BLaER1 treated with 17β-estradiol and CSF1 and Interleukin-3, amounts not matched to agents 10 nM and 100 nM (cell line): ENCODE measurements around the gene AIF1L.
"Not testable (repeated sequence)": the region's sequence is repeated elsewhere in the genome, so short reads cannot be mapped to it uniquely, and the experiment has no call there.

ENCODE experiments used
- H3K27ac ChIP-seq, 11 experiments: shearing (Covaris generic); formaldehyde crosslinking; 2 replicates each; pipeline ENCODE4 v1.8.1; 2022
- H3K27me3 ChIP-seq, 11 experiments: shearing (Covaris generic); formaldehyde crosslinking; 2 replicates each; pipeline ENCODE4 v1.8.1; 2022
- H3K36me3 ChIP-seq, 11 experiments: shearing (Covaris generic); formaldehyde crosslinking; 2 replicates each; pipeline ENCODE4 v1.8.1; 2022
- H3K4me1 ChIP-seq, 10 experiments: shearing (Covaris generic); formaldehyde crosslinking; 2 replicates each; pipeline ENCODE4 v1.8.1; 2022
- H3K4me2 ChIP-seq, 11 experiments: shearing (Covaris generic); formaldehyde crosslinking; 2 replicates each; pipeline ENCODE4 v1.8.1; 2022
- H3K4me3 ChIP-seq, 10 experiments: shearing (Covaris generic); formaldehyde crosslinking; 2 replicates each; pipeline ENCODE4 v1.8.1; 2022
- H3K9ac ChIP-seq, 11 experiments: shearing (Covaris generic); formaldehyde crosslinking; 2 replicates each; pipeline ENCODE4 v1.8.1; 2022
- H3K9me3 ChIP-seq, 11 experiments: shearing (Covaris generic); formaldehyde crosslinking; replicated peaks in 1 of 11; 2 replicates each; pipeline ENCODE4 v1.8.1; 2022
- H4K20me1 ChIP-seq, 11 experiments: shearing (Covaris generic); formaldehyde crosslinking; 2 replicates each; pipeline ENCODE4 v1.8.1; 2022
- Cebpa-rat ChIP-seq, 11 experiments: shearing (Covaris generic); IDR thresholded peaks; 2 replicates each; pipeline ENCODE4 v1.8.1; 2022

Gene AIF1L

DNA sequence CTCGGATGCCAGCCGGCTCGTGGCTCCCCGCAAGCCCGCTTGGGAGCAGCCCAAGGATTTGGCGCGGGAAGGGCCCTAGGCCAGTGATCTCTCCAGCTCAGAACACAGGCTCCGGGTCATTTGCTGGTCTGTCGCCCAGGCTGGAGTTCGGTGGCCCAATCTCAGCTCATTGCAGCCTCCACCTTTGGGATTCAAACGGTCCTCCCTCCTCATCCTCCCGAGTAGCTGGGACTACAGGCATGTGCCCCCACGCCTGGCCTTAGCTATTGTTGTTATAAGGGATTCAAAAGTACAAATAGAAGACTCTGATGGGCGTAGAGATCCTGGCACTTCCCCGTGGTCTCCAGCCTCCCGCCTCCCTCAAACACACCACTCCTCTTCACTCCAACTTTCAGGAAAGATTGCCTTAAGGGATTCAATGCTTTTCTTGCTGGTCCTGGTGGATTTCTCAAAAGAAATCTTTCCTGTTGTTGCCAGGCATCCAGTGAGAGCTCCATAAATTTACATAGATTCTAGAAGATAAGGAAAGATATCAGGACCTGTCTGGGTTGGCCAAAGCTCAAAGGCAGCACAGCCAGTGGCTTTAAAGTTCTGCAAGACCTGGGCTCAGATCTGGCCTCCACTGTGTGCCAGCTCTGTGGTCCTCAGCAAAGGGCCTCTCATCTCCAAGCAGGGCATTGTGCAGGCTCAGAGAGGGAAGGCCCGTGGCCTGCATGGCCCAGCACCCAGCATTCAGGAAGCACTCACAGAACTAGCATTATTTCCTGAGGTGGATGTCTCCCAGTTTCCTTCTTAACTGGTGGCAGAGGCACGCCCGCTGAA, 1.0 kb downstream of the AIF1L start:
- Histone ChIP-seq H3K4me2 (peak overlapping the region; percentile 92 to 100 (median 99)), H3K27ac (peak overlapping the region in 1 of 11 experiments; percentile 31; a peak in 1 of 22 replicates), H3K4me3 (peak overlapping the region; percentile 56 to 78 (median 70)), H3K9me3 (no peaks in the 10 kb centered on the region), H3K9ac (peak overlapping the region in 9 of 11 experiments; percentile 44 to 81 (median 72); a peak in 14 of 22 replicates), H3K36me3 (no peaks in the 10 kb centered on the region), H3K4me1 (peaks cover 17 to 62% (median 56%) of the 10 kb centered on the region in 10 experiments; a peak in 19 of 20 replicates), H4K20me1 (peaks cover 0 to 36% (median 0%) of the 10 kb centered on the region in 11 experiments; a peak in 6 of 22 replicates), H3K27me3 (peaks cover 37 to 52% (median 42%) of the 10 kb centered on the region in 11 experiments)
- TF ChIP-seq Cebpa-rat (IDR thresholded peaks at IDR 0.05), result no peak

DNA sequence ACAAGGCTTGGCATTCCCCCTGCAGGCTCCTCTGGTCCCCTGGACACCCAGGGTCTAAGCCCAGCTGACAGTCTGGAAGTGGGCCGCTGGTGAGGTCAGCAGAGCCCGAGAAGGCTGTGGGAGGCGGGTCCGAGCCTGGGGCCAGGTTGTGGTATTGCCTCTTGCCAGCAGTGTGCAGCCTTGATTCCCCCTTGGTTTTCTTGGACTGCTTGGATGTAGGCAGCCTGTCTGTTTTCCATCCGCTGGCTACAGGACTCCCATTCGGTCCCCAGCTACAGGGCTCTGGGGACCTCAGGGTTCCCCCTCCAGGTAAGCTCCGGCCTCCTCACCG, 1.6 kb downstream of the AIF1L start:
- peak overlapping the region; percentile 27 to 100 (median 99); a peak in 20 of 22 replicates for H3K4me2 ChIP-seq
- H3K9ac ChIP-seq, result peak overlapping the region in 5 of 11 experiments; percentile 18 to 52 (median 45); a peak in 5 of 22 replicates
- no peaks in the 10 kb centered on the region for H3K9me3 ChIP-seq
- peaks cover 37 to 52% (median 42%) of the 10 kb centered on the region in 11 experiments for H3K27me3 ChIP-seq
- no peaks in the 10 kb centered on the region for H3K36me3 ChIP-seq
- H3K4me1 ChIP-seq, result peaks cover 17 to 68% (median 58%) of the 10 kb centered on the region in 10 experiments; a peak in 19 of 20 replicates
- no peak overlapping the region for H3K27ac ChIP-seq
- H3K4me3 ChIP-seq, result peak overlapping the region in 2 of 10 experiments; percentile 32 to 75; a peak in 1 of 20 replicates
- TF ChIP-seq Cebpa-rat (IDR thresholded peaks at IDR 0.05), result no peak
- peaks cover 0 to 36% (median 0%) of the 10 kb centered on the region in 11 experiments; a peak in 6 of 22 replicates for H4K20me1 ChIP-seq

DNA sequence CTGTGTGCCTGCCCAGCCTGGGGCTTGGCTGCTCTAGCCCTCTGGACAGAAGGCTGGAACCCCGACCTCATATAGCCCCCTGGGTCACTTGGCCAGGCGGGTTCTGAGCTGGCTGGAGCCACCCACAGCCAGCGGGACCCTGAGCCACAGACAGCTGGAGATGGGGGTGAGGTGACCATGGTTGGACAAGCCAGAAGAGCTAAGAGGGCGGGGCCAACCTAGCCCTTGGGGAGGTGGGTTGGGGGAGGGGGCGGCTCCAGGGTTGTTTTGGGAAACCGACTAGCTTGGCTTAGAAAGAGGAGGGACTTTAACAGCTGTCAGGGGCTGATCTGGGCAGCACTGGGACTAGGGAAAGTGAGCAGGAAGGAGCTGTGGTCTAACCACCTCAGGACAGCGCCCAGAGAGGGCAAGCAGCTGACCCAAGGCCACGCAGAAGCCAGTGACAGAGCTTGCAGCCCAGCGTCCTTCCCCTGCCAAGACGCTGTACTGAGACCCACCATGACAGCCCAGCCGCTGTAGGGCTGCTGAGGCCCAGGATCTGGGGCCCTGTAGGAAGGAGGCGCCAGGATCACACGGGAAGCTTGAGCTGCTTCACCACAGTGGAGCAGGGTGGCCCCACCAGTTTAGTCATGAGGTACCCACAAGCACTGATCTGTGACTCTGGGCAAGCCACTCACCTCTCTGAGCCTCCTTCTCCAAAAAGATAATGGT, 2.2 kb downstream of the AIF1L start:
- H3K27me3 ChIP-seq, result peaks cover 37 to 52% (median 42%) of the 10 kb centered on the region in 11 experiments
- H3K36me3 ChIP-seq, result no peaks in the 10 kb centered on the region
- TF ChIP-seq Cebpa-rat (IDR thresholded peaks at IDR 0.05), result no peak
- peak overlapping the region in 2 of 10 experiments; percentile 32 to 75; a peak in 2 of 20 replicates for H3K4me3 ChIP-seq
- H3K4me1 ChIP-seq, result peaks cover 17 to 75% (median 62%) of the 10 kb centered on the region in 10 experiments; a peak in 19 of 20 replicates
- peak overlapping the region; percentile 27 to 100 (median 99) for H3K4me2 ChIP-seq
- peak overlapping the region in 4 of 11 experiments; percentile 2 to 46 (median 24); a peak in 4 of 22 replicates for H3K27ac ChIP-seq
- H4K20me1 ChIP-seq, result peaks cover 0 to 36% (median 0%) of the 10 kb centered on the region in 11 experiments; a peak in 6 of 22 replicates
- no peaks in the 10 kb centered on the region for H3K9me3 ChIP-seq
- H3K9ac ChIP-seq, result peak overlapping the region in 6 of 11 experiments; percentile 18 to 56 (median 38); a peak in 10 of 22 replicates

DNA sequence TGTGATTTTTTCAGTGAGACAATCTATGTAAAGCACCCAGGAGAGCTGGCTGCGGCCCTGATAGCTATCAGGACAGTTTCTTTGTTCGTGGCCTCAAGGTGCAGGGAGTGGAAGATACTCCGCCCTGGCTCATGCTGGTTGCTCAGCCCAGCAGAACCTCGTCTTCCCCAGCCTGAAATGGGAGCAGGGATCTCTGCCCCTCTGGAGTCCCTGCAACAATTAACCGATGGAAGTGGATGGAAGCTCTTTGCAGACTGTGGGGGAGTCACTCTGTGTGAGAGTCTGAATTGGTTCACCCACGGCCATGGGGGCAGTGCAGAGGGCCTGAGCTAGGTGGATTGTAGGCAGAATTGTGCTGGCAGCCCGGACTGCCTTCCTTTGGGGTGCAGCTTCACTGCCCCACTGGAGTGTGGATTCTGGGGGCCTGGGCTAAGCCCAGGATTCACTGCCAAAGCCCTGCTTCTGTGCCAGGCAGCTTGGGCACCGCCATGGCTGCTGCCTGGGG, 2.8 kb downstream of the AIF1L start:
- H4K20me1 ChIP-seq, result peaks cover 0 to 36% (median 0%) of the 10 kb centered on the region in 11 experiments; a peak in 6 of 22 replicates

DNA sequence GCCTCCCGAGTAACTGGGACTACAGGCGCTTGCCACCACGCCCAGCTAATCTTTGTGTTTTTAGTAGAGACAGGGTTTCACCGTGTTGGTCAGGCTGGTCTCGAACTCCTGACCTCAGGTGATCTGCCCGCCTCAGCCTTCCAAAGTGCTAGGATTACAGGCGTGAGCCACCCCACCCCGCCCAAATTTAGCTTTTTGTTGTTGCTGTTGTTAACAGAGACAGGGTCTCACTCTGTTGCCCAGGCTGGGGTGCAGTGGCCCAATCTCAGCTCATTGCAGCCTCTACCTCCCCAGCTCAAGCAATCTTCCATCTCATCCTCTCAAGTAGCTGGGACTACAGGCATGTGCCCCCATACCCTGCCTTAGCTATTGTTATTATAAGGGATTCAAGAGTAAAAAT, 3.5 kb downstream of the AIF1L start:
- not testable (repeated sequence) for H3K4me3 ChIP-seq, H3K36me3 ChIP-seq, H3K9me3 ChIP-seq
- Histone ChIP-seq H3K4me2 (peak overlapping the region; percentile 29 to 100 (median 99)), H3K27me3 (peaks cover 33 to 41% (median 35%) of the 10 kb centered on the region in 11 experiments), H3K27ac (peak overlapping the region in 2 of 11 experiments; percentile 31 to 44; a peak in 1 of 22 replicates), H3K4me1 (peaks cover 17 to 87% (median 70%) of the 10 kb centered on the region in 10 experiments; a peak in 19 of 20 replicates), H3K9ac (peak overlapping the region in 7 of 11 experiments; percentile 3 to 49 (median 22); a peak in 8 of 22 replicates), H4K20me1 (peaks cover 0 to 29% (median 0%) of the 10 kb centered on the region in 11 experiments; a peak in 6 of 22 replicates)

More for the DNA sequence above, 2.8 kb downstream of the AIF1L start:
- Histone ChIP-seq H3K4me2 (peak overlapping the region; percentile 27 to 100 (median 99); a peak in 21 of 22 replicates), H3K9ac (peak overlapping the region in 6 of 11 experiments; percentile 18 to 56 (median 38); a peak in 9 of 22 replicates), H3K4me1 (peaks cover 17 to 81% (median 68%) of the 10 kb centered on the region in 10 experiments; a peak in 19 of 20 replicates), H3K27ac (peak overlapping the region in 2 of 11 experiments; percentile 44 to 46; a peak in 2 of 22 replicates), H3K9me3 (no peaks in the 10 kb centered on the region), H3K4me3 (no peak overlapping the region; a peak in 1 of 20 replicates), H3K36me3 (no peaks in the 10 kb centered on the region), H3K27me3 (peaks cover 37 to 47% (median 41%) of the 10 kb centered on the region in 11 experiments)
- no peak for TF ChIP-seq Cebpa-rat (IDR thresholded peaks at IDR 0.05)

DNA sequence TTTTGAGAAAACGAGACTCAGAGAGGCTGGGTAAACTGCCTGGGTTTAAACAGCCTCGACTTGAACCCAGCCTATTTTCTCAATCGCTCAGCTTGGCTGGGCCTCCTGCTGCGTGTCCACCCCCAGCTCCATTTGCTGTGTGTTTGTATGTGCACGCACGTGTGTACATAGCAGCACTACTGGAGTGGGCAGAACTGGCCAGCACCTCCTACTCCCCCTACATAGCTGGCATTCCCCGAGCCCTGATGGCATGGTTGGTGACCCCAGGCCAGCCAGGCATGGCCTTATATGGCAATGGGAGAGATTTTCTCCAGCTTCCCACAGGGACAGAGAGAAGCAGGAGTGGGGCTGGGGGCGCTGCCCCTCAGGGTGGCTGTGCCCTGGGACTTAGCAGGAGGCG, 4.1 kb downstream of the AIF1L start:
- Histone ChIP-seq H3K4me1 (peaks cover 17 to 87% (median 70%) of the 10 kb centered on the region in 10 experiments; a peak in 19 of 20 replicates), H3K36me3 (no peaks in the 10 kb centered on the region), H3K4me3 (no peak overlapping the region), H3K27ac (peak overlapping the region in 3 of 11 experiments; percentile 21 to 44 (median 31); a peak in 3 of 22 replicates), H4K20me1 (peaks cover 0 to 23% (median 0%) of the 10 kb centered on the region in 11 experiments; a peak in 6 of 22 replicates), H3K9me3 (no peaks in the 10 kb centered on the region), H3K9ac (peak overlapping the region in 6 of 11 experiments; percentile 3 to 49 (median 20); a peak in 8 of 22 replicates), H3K4me2 (peak overlapping the region; percentile 29 to 100 (median 99)), H3K27me3 (peaks cover 27 to 35% (median 29%) of the 10 kb centered on the region in 11 experiments)
- TF ChIP-seq Cebpa-rat (IDR thresholded peaks at IDR 0.05), result no peak

DNA sequence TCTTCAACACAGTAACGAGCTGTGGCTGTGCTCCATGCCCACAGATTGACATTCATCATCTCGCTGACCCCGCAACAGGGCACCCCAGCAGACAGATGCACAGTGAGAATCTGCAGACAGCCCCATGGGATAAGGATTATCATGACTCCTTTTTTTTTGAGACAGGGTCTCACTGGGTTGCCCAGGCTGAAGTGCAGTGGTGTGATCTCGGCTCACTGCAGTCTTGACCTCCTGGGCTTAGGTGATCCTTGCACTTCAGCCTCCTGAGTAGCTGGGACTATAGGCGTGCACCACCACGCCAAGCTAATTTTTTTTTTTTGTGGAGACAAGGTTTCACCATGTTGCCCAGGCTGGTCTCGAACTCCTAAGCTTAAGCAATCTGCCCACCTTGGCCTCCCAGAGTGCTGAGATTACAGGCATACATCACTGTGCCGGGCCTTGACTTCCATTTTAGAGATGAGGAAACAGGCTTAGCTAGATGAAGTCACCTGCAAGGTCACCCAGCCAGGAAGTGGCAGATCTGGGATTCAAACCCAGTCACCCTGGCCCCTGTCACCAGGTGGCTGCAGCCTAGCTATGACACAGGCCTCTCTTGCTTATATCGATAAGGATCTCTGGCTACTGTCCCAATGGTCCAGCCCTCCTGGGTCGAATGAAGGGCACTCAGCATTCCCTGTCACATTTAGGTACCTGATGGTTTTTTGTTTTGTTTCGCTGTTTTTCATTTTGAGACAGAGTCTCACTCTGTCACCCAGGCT, 5.1 kb downstream of the AIF1L start:
- peaks cover 11 to 81% (median 64%) of the 10 kb centered on the region in 10 experiments; a peak in 19 of 20 replicates for H3K4me1 ChIP-seq
- no peak overlapping the region for H3K9ac ChIP-seq
- no peak overlapping the region for H3K27ac ChIP-seq
- H3K9me3 ChIP-seq, result no peaks in the 10 kb centered on the region
- no peak overlapping the region for H3K4me3 ChIP-seq
- peak overlapping the region in 8 of 11 experiments; percentile 14 to 100 (median 100); a peak in 13 of 22 replicates for H3K4me2 ChIP-seq
- peaks cover 19 to 26% (median 20%) of the 10 kb centered on the region in 11 experiments for H3K27me3 ChIP-seq
- H3K36me3 ChIP-seq, result no peaks in the 10 kb centered on the region
- H4K20me1 ChIP-seq, result peaks cover 0 to 19% (median 0%) of the 10 kb centered on the region in 11 experiments; a peak in 6 of 22 replicates
- TF ChIP-seq Cebpa-rat (IDR thresholded peaks at IDR 0.05), result no peak
